Measurements from ENCODE around the gene RRP8.

Gene RRP8

GRCh38 chr11:6603287-6604080, at the start of gene RRP8, which contains the start of gene ILK:
TSS of gene RRP8 (minus strand) at chr11:6603616. CDS start at chr11:6603502, 114 bp downstream.
TSS of gene ILK (plus strand) at chr11:6603774. CDS start at chr11:6604272, 498 bp downstream.
- peak; percentile 77 for DNase-seq (ENCODE audit: low read depth)

- no peak for DNase-seq (ENCODE audit: low read depth)
Observed at GRCh38 chr11:6653097-6653496, 49.7 kb upstream of the RRP8 start.

- DNase-seq (ENCODE audit: low read depth): no peak
Observed at GRCh38 chr11:6652182-6652581, 48.8 kb upstream of the RRP8 start.

- DNase-seq (ENCODE audit: low read depth): peak; percentile 31
Observed at GRCh38 chr11:6650980-6651379, 47.6 kb upstream of the RRP8 start.

DNA sequence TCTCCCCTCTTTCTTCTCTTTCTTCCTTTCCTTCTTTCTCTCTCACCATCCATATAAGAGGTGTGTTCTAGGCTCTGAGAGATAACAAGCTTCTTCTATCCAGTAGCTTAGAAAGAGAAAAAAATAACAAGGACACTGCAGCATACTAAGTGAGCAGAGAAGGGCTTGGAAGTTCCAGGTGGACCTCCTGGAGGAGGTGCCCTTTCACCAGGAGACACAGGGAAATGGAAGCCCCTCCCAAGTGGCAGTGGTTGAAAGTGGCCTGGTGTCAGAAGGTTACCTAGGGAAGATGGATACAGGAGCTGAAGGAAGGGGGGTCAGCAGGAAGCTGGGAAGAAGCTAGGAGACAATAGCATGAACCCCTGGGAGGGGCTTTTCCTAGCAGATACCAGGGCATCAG, 46.7 kb upstream of the RRP8 start:
- DNase-seq (ENCODE audit: low read depth): no peak

- no peak for DNase-seq (ENCODE audit: low read depth)
Observed at GRCh38 chr11:6648501-6648900, 45.1 kb upstream of the RRP8 start.

DNA sequence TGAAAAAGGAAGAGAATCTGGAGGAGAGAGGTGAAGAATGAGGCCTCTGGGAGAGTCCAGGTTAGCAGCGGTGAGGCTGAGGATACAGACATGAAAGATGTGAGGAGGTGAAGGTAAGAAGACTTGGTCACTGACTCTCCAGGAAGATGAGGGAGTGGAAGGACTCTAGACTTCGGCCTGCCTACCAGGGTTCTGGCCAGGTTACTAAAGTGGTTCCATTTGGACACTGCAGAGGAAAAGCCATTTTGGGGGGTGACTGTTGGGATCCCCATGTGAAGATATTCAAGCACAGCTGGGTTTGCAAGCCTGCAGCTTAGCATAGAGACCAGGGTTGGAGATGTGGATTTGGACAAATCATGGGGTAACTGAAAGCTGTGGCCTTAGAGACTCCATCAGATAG, 44.4 kb upstream of the RRP8 start:
- no peak for DNase-seq (ENCODE audit: low read depth)

- DNase-seq (ENCODE audit: low read depth): no peak
Observed at GRCh38 chr11:6646918-6647679, 43.7 kb upstream of the RRP8 start.

- DNase-seq (ENCODE audit: low read depth): no peak
Observed at GRCh38 chr11:6646576-6646917, 43.1 kb upstream of the RRP8 start.

GRCh38 chr11:6646071-6646470, 42.7 kb upstream of the RRP8 start:
- no peak for DNase-seq (ENCODE audit: low read depth)

DNA sequence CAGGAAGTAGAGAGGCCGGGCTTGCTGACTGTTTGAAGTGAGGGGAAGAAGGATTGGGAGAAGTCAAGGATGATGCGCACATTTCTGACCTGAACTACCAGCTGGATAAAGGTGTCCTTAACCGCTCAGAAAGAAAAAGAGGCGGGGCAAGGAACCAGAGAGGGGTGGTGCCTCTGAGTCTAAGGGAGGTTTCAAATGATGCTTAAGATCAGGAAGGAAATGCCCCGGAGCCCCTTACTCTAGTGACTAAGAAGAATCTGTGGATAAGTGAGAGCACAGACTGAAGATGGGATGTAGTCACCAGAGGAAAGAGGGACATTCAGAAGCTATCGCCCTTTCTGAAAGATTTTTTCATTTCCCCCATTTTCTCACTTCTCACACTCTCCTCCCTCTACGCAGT, 39.5 kb upstream of the RRP8 start:
- no peak for DNase-seq (ENCODE audit: low read depth)

- no peak for DNase-seq (ENCODE audit: low read depth)
Observed at GRCh38 chr11:6640985-6641701, 37.7 kb upstream of the RRP8 start.

DNA sequence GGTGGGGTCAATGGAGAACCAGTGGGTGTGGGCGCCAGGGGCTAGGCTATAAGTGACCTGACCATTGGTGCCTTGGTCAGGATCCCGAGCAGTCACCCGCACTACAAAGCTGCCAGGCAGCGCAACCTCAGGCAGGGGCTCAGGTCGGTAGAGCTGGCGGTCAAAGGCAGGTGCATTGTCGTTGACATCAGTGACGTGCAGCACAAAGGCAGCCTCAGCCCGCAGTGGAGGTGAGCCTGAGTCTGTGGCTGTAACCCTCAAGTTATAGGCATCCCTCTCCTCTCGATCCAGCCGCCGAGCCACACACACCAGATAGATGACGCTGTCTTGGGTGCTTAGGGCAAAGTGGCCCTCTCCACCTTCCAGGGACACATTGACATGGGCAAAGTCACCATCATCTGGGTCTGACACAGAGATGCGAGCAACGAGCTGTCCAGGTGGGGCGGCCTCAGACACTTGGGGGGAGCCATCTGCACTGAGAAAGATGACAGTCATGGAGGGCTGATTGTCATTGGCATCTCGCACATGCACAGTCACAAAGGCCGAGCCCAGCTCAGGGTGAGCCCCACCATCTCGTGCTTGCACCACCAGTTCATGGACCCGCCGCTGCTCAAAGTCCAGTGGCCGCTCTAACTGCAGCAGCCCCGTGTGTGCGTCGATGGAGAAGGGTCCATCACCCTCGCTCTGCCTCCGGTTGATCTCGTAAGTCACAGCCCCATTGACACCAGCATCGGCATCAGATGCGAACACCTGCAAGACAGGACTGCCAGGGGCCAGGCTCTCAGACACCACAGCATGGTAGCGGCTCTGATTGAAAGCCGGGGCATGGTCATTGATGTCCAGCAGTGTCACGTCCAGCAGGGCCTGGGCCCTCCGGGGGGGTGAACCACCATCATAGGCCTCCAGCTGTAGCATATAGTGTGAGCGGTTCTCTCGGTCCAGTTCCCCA, 36.9 kb upstream of the RRP8 start:
- no peak for DNase-seq (ENCODE audit: low read depth)

DNA sequence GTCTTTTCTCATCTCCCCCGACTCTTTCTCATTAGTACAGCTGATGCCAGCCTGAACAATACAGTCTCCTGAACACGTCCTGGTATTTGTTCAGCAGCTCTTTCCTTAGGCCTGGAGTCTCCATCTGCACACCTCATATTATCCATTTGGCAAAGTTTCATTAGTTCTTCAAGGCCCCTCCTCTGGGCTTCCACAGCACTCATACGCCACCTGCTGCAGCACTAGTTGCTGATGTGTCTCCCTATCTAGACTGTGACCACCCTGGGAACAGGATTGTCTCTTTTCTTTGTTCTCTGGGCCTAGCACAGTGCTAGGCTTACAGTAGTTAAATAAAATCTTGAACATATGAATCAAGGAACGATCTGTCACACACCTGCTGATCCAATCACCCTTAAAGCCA, 35.0 kb upstream of the RRP8 start:
- DNase-seq (ENCODE audit: low read depth): no peak

DNA sequence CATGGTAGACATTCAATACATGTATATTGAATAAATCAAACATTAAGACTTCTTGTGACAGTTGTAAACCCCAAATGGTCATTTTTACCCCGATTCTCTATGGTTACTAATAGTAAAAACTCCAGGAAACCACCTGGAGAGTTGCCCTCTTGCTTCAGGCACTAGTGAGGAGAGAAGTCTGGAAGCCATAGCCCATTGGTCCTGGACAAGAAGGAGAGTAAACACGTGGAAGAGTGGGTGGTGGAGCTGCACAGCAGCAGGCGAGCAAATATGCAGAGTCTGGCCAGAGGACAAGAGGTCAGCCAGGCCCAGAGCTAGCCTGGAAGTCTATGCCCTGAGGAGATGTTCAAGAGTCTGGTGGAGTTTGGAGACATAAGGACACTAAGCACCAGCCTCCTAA, 34.5 kb upstream of the RRP8 start:
- no peak for DNase-seq (ENCODE audit: low read depth)

GRCh38 chr11:6636480-6636879, 33.1 kb upstream of the RRP8 start:
- DNase-seq (ENCODE audit: low read depth): no peak

DNA sequence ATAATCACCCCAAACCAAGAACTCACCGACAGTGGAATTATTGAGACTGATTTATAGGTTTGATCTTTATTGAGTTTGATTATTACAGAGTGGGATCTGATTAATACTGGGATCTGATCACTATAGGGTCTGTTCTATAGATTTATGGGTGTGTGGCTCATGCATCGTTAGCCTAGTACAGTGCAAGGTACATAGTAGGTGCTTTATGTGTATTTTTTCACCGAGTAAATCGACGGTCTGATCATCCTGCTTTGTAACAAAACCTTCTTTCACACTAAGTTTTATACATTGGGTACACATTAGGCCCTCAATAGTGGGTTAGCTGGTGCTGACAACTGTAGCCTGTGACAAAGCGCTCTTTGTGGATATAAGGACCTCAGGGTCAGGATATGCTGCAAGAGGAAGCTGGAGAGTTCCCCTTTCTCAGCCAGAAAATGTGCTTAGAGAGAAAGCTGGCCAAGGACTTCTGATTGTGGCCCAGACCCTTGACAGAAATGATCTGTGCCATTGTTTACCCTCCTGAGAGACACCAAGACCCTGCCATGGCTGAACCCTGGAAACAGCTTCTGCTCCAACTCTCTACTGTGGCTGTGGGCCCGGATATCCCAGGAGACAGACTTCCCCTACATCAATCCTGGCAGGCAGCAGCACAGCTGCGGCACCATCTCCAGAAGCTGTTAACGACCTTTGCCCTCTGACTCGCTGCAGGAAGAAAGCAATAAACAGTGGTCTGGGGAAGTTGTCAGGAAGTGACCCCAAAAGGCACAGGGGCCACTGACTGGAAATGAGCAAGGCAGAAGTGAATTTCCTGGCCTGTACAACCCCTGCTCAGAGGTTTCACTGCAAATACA, 31.9 kb upstream of the RRP8 start:
- DNase-seq (ENCODE audit: low read depth): no peak

GRCh38 chr11:6634534-6634933, 31.1 kb upstream of the RRP8 start:
- DNase-seq (ENCODE audit: low read depth): no peak

- no peak for DNase-seq (ENCODE audit: low read depth)
Observed at GRCh38 chr11:6633422-6634408, 30.3 kb upstream of the RRP8 start.
